Measurements from ENCODE around the gene CORIN. TPM values are rescaled to one million over a fixed set of nuclear protein-coding genes. Genes with fewer than 3 reads are reported as not detected.

The CORIN gene
- polyA plus RNA-seq, 1 of the 3 experiments (the other 2 are of a cell fraction) = 1.1 TPM

DNA sequence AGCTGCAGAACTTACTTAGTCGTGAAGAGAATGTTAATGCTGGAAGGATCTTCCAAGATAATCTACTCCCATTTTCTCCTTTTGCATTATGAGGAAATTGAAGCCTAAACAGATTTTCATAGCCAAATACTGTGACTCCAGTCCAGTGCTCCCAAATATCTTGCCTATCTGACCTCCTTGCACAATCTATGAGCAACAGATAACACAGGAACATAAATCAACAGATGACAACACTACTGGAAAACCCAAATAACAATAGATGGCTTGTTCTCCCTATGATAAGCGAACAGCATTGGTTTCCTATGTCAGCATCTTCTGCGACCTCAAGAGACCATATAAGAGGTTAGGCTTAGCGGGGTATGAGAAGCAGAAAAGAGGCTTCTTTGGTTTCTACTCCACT, 88.0 kb downstream of the CORIN start:
- H3K27me3 ChIP-seq (ENCODE audit: insufficient read depth) = no peaks in the 10 kb centered on the region
- POLR2A ChIA-PET = no interaction called here
- no peaks in the 10 kb centered on the region for H3F3A ChIP-seq (replicated peaks; ENCODE audit: insufficient read depth)
- no peak overlapping the region for H2AFZ ChIP-seq (ENCODE audit: low read depth)
- H4K20me1 ChIP-seq (ENCODE audit: insufficient read depth) = no peaks in the 10 kb centered on the region
- H3K9me2 ChIP-seq = no peaks in the 10 kb centered on the region
- no peaks in the 10 kb centered on the region for H3K9me3 ChIP-seq
- H3K36me3 ChIP-seq (replicated peaks in 1 of 2; ENCODE audit: control insufficient read depth in 1 of 2, insufficient read depth in 2 of 2, low read length in 1 of 2) = no peaks in the 10 kb centered on the region
- CTCF ChIA-PET = interaction anchor here (0.7 to 1.2 kb wide), 2 partner anchors 45 to 49 kb away, joined by 3 to 4 read pairs; no protein-coding TSS in a partner anchor
- no peaks in the 10 kb centered on the region for H3K79me2 ChIP-seq (ENCODE audit: insufficient read depth)
- no peak overlapping the region for H3K27ac ChIP-seq (ENCODE audit: low read depth in 2 of 2, low read length in 1 of 2)
- 67% methylated on average over 4 of the region's 4 CpGs for WGBS (ENCODE audit: low lambda C conversion rate)
- TF ChIP-seq YY1 (IDR thresholded peaks at IDR 0.05; ENCODE audit: low read depth) (no peak), POLR2AphosphoS5 (IDR thresholded peaks at IDR 0.05; ENCODE audit: low read depth, low read length) (no peak), ELF1 (IDR thresholded peaks at IDR 0.05) (no peak), FOXJ3 (CRISPR knock-in tag; IDR thresholded peaks at IDR 0.05) (no peak), SMC3 (IDR thresholded peaks at IDR 0.05; ENCODE audit: low read depth, low read length) (no peak), NFIC (IDR thresholded peaks at IDR 0.05; ENCODE audit: borderline replicate concordance) (no peak)
- TF ChIP-seq, protein P1, sequence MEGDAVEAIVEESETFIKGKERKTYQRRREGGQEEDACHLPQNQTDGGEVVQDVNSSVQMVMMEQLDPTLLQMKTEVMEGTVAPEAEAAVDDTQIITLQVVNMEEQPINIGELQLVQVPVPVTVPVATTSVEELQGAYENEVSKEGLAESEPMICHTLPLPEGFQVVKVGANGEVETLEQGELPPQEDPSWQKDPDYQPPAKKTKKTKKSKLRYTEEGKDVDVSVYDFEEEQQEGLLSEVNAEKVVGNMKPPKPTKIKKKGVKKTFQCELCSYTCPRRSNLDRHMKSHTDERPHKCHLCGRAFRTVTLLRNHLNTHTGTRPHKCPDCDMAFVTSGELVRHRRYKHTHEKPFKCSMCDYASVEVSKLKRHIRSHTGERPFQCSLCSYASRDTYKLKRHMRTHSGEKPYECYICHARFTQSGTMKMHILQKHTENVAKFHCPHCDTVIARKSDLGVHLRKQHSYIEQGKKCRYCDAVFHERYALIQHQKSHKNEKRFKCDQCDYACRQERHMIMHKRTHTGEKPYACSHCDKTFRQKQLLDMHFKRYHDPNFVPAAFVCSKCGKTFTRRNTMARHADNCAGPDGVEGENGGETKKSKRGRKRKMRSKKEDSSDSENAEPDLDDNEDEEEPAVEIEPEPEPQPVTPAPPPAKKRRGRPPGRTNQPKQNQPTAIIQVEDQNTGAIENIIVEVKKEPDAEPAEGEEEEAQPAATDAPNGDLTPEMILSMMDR (IDR thresholded peaks at IDR 0.05) = no peak
- TF ChIP-seq, protein P2, sequence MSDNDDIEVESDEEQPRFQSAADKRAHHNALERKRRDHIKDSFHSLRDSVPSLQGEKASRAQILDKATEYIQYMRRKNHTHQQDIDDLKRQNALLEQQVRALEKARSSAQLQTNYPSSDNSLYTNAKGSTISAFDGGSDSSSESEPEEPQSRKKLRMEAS (IDR thresholded peaks at IDR 0.05; ENCODE audit: low read depth) = no peak
- TF ChIP-seq, protein P3, sequence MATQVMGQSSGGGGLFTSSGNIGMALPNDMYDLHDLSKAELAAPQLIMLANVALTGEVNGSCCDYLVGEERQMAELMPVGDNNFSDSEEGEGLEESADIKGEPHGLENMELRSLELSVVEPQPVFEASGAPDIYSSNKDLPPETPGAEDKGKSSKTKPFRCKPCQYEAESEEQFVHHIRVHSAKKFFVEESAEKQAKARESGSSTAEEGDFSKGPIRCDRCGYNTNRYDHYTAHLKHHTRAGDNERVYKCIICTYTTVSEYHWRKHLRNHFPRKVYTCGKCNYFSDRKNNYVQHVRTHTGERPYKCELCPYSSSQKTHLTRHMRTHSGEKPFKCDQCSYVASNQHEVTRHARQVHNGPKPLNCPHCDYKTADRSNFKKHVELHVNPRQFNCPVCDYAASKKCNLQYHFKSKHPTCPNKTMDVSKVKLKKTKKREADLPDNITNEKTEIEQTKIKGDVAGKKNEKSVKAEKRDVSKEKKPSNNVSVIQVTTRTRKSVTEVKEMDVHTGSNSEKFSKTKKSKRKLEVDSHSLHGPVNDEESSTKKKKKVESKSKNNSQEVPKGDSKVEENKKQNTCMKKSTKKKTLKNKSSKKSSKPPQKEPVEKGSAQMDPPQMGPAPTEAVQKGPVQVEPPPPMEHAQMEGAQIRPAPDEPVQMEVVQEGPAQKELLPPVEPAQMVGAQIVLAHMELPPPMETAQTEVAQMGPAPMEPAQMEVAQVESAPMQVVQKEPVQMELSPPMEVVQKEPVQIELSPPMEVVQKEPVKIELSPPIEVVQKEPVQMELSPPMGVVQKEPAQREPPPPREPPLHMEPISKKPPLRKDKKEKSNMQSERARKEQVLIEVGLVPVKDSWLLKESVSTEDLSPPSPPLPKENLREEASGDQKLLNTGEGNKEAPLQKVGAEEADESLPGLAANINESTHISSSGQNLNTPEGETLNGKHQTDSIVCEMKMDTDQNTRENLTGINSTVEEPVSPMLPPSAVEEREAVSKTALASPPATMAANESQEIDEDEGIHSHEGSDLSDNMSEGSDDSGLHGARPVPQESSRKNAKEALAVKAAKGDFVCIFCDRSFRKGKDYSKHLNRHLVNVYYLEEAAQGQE (IDR thresholded peaks at IDR 0.05; ENCODE audit: low read depth, low read length) = no peak
- TF ChIP-seq, protein P4, sequence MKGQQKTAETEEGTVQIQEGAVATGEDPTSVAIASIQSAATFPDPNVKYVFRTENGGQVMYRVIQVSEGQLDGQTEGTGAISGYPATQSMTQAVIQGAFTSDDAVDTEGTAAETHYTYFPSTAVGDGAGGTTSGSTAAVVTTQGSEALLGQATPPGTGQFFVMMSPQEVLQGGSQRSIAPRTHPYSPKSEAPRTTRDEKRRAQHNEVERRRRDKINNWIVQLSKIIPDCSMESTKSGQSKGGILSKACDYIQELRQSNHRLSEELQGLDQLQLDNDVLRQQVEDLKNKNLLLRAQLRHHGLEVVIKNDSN (IDR thresholded peaks at IDR 0.05; ENCODE audit: borderline replicate concordance, low read depth) = no peak
- peaks cover 0 to 3% of the 10 kb centered on the region in 2 experiments; a peak in 1 of 4 replicates for H3K4me1 ChIP-seq (ENCODE audit: control insufficient read depth in 1 of 2, insufficient read depth in 2 of 2, low read depth in 1 of 2, low read length in 1 of 2)
- no peak overlapping the region for H3K4me3 ChIP-seq (ENCODE audit: low read depth in 2 of 2, low read length in 1 of 2)
- H3K4me2 ChIP-seq = no peak overlapping the region
- no peak for DNase-seq
- H3K9ac ChIP-seq = no peak overlapping the region

DNA sequence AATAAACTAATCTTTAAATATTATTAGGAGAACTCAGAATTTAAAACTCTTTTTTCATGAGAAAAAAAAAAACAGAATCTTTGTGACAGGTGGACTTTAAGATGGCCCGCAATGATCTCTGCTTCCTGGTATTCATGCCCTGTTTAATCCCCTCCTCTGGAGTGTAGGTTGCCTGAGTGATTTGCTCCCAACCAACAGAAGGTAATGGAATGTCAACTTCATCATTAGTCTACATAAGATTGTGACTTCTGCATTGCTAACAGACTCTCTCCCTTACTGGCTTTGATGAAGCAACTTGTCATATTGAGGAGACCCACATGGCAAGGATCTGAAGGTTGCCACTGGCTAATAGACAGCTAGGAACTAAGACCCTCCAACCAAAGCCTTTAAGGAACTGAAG, 88.8 kb downstream of the CORIN start:
- 88% methylated on average over 1 of the region's 1 CpG for whole genome bisulfite sequencing (ENCODE audit: low lambda C conversion rate)
- Histone ChIP-seq H3K36me3 (replicated peaks in 1 of 2; ENCODE audit: control insufficient read depth in 1 of 2, insufficient read depth in 2 of 2, low read length in 1 of 2) (no peaks in the 10 kb centered on the region), H3K9me3 (no peaks in the 10 kb centered on the region), H3K79me2 (ENCODE audit: insufficient read depth) (no peaks in the 10 kb centered on the region), H3F3A (replicated peaks; ENCODE audit: insufficient read depth) (no peaks in the 10 kb centered on the region), H4K20me1 (ENCODE audit: insufficient read depth) (no peaks in the 10 kb centered on the region), H3K9ac (no peak overlapping the region), H3K4me3 (ENCODE audit: low read depth in 2 of 2, low read length in 1 of 2) (no peak overlapping the region), H3K27ac (ENCODE audit: low read depth in 2 of 2, low read length in 1 of 2) (no peak overlapping the region), H3K4me1 (ENCODE audit: control insufficient read depth in 1 of 2, insufficient read depth in 2 of 2, low read depth in 1 of 2, low read length in 1 of 2) (peaks cover 2 to 3% of the 10 kb centered on the region in 2 experiments; a peak in 2 of 4 replicates), H2AFZ (ENCODE audit: low read depth) (no peak overlapping the region), H3K9me2 (no peaks in the 10 kb centered on the region), H3K4me2 (no peak overlapping the region), H3K27me3 (ENCODE audit: insufficient read depth) (no peaks in the 10 kb centered on the region)
- no peak for DNase-seq
- ChIA-PET CTCF (interaction anchor here (0.7 to 1.2 kb wide), 2 partner anchors 44 to 48 kb away, joined by 3 to 4 read pairs; no protein-coding TSS in a partner anchor), POLR2A (no interaction called here)
- no peak for TF ChIP-seq FOSL2 (IDR thresholded peaks at IDR 0.05; ENCODE audit: borderline replicate concordance, low read depth)
- no peak for TF ChIP-seq GABPA (IDR thresholded peaks at IDR 0.05; ENCODE audit: low read depth)
- no peak for TF ChIP-seq TEAD4 (IDR thresholded peaks at IDR 0.05; ENCODE audit: borderline replicate concordance, insufficient read depth)
- no peak for TF ChIP-seq POLR2AphosphoS5 (IDR thresholded peaks at IDR 0.05; ENCODE audit: low read depth, low read length)
- TF ChIP-seq, protein P5, sequence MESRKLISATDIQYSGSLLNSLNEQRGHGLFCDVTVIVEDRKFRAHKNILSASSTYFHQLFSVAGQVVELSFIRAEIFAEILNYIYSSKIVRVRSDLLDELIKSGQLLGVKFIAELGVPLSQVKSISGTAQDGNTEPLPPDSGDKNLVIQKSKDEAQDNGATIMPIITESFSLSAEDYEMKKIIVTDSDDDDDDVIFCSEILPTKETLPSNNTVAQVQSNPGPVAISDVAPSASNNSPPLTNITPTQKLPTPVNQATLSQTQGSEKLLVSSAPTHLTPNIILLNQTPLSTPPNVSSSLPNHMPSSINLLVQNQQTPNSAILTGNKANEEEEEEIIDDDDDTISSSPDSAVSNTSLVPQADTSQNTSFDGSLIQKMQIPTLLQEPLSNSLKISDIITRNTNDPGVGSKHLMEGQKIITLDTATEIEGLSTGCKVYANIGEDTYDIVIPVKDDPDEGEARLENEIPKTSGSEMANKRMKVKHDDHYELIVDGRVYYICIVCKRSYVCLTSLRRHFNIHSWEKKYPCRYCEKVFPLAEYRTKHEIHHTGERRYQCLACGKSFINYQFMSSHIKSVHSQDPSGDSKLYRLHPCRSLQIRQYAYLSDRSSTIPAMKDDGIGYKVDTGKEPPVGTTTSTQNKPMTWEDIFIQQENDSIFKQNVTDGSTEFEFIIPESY (IDR thresholded peaks at IDR 0.05; ENCODE audit: borderline replicate concordance, low read depth) = no peak
- TF ChIP-seq SMC3 (IDR thresholded peaks at IDR 0.05; ENCODE audit: low read depth, low read length) = no peak
- no peak for TF ChIP-seq EP300 (IDR thresholded peaks at IDR 0.05; ENCODE audit: borderline replicate concordance in 1 of 2, low read depth in 1 of 2, low read length in 1 of 2)
- TF ChIP-seq, protein P1 (IDR thresholded peaks at IDR 0.05) = no peak

All from SK-N-SH (cell line).